NCI-H187 (cell line): ENCODE measurements around the gene ZFAND6.
"Not testable (repeated sequence)": the region's sequence is repeated elsewhere in the genome, so short reads cannot be mapped to it uniquely, and the experiment has no call there.

Experiments
- DNase-seq, 2 experiments: peaks; one replicate each; lab custom pipeline; 2025; lab: John Stamatoyannopoulos, UW

Gene ZFAND6

DNA sequence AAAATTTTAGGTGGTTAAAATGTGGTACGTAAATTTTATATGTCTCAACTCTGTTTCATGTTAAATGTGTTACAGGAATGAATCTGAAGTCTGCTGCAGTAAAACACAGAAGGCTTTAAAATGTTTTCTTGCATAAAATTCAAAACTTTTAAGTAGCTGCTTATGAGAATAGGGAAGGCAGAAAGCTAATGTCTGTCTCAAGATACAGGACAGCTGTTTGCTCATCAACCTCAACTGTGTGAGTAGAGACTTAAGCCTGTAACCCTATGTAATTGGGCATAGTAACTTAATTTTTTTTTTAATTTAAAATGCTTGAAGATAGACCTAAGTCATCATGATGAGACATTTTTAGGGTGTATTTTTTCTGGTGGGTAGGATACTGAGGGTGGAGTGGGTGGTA lies 38.9 kb downstream of the ZFAND6 start:
- DNase-seq: no peak

GRCh38 chr15:80099241-80099640 lies 39.8 kb downstream of the ZFAND6 start:
- DNase-seq: no peak

DNA sequence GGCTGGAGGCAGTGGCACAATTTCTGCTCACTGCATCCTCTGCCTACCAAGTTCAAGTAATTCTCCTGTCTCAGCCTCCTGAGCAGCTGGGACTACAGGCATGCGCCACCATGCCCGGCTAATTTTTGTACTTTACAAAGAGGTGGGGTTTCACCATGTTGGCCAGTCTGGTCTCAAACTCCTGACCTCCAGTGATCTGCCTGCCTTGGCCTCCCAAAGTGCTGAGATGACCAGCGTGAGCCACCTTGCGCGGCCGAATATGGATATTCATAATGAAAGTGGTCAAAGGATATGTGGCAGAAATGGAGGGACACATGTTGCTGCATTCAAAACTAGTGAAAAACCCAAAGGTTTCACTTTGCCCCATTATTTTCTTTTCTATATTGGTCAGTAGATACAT lies 40.2 kb downstream of the ZFAND6 start:
- DNase-seq: not testable (repeated sequence)

DNA sequence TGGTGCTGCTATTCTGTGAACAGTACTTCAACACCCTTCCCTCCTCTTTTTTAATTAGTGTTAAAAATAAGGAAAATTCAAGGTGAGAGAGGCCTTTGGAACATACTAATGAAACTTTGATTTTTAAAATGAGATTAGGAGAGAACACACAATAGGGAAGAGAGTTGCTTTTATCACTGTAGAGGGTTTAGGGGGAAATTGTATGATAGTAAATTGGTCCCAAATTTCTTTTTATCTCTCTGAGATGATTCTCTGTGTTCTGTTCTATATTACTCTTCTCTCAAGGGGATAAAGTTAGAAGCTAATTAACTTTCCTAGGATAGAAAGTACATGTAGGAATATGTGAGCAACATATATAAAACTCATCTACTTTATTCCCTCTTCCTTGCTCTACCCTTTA lies 40.8 kb downstream of the ZFAND6 start:
- DNase-seq: no peak

GRCh38 chr15:80105193-80105592 lies 45.7 kb downstream of the ZFAND6 start:
- no peak for DNase-seq

- no peak for DNase-seq
These were observed 46.1 kb downstream of the ZFAND6 start for GRCh38 chr15:80105595-80105994.

DNA sequence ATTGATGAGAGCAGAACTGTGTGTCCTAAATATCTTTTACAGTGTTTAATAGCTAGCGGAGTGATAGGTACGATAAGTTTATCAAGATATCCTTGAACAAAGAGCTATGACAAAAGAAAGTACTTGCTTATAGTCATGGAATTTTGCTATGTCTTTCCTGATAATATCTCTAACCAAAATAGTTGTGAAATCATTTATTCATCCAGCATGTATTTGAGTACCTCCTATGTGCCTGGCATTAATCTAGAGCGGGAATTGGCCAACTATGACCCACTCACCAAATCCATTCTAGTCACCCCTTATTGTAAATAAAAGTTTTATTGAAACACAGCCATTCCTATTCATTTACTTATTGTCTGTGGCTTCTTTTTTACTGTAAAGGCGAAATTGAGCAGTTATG lies 46.6 kb downstream of the ZFAND6 start:
- DNase-seq: no peak

DNA sequence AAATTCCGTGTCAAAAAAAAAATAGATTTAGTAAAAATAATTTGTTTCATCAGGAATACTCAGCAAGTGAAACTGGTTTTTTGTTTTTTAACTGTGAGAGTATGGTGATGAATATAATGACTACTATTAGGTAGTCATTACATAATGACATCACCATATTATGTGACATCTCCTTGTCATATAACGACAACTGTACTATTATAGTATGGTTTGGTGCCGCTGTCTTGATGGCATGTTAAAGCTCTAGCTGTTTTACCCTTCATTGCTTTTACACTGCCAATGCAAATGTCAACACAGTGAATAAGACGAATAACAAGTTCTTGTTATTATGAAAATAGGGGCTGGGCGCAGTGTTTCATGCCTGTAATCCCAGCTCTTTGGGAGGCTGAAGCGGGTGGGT lies 47.7 kb downstream of the ZFAND6 start:
- DNase-seq: no peak

DNA sequence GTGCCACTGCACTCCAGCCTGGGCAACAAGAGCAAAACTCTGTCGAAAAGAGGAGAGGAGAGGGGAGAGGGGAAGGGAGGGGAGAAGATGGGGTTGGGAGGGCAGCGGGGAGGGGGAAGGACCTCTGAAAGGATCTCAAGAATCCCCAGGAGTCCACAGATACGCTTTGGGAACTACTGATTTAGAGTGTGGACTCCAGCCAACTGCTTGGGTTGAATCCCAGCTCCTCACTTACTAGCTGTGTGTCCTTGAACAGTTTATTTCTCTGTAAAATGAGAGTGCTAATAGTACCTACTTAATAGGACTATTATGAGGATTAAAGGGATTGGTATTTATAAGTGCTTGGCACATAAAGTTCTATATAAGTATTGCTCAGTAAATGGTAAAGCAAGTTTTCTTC lies 48.3 kb downstream of the ZFAND6 start:
- DNase-seq: no peak

- DNase-seq: no peak
These were observed 49.9 kb downstream of the ZFAND6 start for GRCh38 chr15:80109388-80109787.

GRCh38 chr15:80110920-80111319 lies 51.4 kb downstream of the ZFAND6 start:
- no peak for DNase-seq

GRCh38 chr15:80114114-80114513 lies 54.6 kb downstream of the ZFAND6 start:
- DNase-seq: no peak

GRCh38 chr15:80115021-80115420 lies 55.5 kb downstream of the ZFAND6 start:
- DNase-seq: no peak

DNA sequence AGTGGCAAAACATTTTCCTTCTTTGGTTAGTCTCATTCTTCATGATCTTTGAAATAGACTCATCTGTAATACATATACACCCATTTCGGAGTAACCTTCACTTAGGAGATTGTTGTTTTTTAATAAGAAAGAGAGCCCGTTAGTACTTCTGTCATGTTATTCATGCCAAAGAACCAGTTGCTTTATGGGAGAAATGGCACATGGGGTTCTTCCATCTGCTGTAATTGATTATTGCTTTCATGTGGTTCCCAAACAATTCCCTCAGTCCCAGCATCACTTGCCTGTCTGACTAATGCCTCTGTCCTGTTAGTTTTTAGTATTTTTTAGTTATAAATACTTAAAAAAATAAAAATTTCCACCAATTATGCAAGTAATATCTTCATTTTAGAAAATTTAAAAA lies 59.5 kb downstream of the ZFAND6 start:
- no peak for DNase-seq

DNA sequence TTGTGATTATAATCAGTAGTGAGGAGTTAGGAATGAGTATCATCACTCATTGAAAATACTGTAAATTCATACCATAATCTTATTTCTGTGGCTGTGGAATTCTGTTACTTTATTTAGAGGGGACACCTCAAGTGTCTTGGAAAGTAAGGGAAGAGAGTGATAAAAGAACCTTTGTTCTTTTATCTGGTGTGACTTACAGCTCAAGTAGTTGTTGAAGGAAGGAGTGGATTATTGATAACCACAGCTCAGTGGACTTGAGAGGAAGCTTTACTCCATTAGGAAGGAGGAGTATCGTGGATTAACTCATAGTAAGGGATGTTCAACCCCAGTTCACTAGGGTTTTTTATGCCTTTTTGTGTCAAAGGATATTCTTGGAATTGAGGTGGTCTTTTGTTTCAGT lies 61.2 kb downstream of the ZFAND6 start:
- no peak for DNase-seq

GRCh38 chr15:80121546-80121945 lies 62.1 kb downstream of the ZFAND6 start:
- DNase-seq: no peak

GRCh38 chr15:80123034-80123433 lies 63.6 kb downstream of the ZFAND6 start:
- no peak for DNase-seq

GRCh38 chr15:80127253-80127652 lies 67.8 kb downstream of the ZFAND6 start:
- not testable (repeated sequence) for DNase-seq

- DNase-seq: no peak
These were observed 68.4 kb downstream of the ZFAND6 start for GRCh38 chr15:80127911-80128310.

DNA sequence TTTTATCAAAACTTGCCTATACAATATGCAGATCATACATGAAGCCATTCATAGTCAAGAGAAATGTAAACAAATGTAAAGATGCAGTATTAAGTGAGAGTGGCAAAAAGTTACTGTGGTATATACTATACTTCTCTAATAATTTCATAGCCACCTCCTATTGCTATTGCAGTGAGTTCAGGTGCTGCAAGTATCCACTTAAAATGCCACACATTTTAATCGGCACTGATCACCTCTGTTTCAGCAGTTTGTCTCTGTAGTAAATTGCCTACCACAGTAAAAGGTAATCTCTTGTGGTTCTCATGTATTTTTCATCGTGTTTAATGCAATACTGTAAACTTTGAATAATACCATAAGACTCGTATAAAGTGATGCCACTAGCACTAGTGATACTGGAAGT lies 72.9 kb downstream of the ZFAND6 start:
- no peak for DNase-seq

GRCh38 chr15:80136854-80137253 lies 77.4 kb downstream of the ZFAND6 start:
- DNase-seq: no peak

DNA sequence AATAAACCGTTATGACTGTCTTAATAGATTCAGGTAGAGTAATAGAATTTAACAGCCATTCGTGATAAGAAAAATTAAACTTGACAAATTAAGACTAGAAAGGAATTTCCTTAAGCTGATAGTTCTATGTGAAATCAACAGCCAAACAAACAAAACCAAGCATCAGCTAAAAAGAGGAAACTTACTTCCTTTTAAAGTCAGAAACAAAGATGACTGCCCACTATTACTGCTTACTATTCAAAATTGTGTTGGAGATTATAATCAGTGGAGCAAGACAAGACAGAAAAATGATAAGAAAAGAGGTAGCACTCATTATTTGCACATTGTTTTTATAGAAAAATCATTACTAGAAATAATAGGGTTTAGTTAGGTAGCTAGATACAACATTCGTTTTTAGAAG lies 79.5 kb downstream of the ZFAND6 start:
- DNase-seq: no peak

DNA sequence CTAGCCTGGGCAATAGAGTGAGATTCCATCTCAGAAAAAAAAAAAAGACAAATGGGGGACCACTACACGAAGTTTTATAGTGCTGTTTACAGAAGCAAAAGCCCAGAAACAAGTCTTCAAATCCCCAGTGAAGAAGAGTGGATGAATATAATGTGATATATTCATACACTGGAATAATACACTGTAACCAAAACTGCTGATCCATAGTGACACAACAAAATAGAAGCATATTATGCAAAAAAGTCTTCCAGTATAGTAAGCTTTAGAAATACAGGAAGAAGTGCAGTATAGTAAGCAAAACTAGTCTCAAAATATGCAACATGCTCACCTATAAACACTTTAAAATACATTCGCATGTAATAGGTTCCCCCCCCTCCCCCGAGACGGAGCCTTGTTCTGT lies 81.4 kb downstream of the ZFAND6 start:
- no peak for DNase-seq

DNA sequence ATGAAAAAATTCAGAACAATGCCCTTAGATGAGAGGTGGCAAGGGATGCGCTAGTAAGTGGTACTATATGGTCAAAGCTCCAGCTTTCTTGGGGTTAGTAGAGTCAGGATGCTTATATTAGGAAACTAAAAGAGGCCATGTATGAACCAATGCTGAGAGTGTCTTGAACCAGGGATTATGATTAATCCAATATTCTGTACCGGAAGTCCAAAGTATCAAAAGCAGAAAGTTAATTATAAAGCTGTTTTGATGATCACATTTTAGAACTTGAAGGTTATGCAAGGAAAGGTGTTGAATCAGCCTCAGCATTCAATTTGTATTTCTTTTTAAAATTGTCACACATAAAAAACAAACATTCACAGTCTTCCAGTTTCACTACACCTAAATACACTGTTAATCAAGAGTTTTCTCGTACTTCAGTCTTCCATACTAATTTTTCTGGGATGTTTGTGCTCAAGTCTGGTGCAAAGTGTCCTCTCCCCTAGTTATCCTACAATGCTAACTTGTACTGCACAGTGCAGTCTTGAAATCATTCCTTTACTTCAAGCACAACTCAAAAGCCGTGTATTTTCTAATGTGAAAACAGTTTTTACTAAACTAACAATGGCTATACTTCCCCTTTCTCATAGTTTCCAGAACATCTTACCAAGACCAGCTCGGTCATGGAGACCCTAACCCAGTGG lies 82.6 kb downstream of the ZFAND6 start:
- DNase-seq: no peak

DNA sequence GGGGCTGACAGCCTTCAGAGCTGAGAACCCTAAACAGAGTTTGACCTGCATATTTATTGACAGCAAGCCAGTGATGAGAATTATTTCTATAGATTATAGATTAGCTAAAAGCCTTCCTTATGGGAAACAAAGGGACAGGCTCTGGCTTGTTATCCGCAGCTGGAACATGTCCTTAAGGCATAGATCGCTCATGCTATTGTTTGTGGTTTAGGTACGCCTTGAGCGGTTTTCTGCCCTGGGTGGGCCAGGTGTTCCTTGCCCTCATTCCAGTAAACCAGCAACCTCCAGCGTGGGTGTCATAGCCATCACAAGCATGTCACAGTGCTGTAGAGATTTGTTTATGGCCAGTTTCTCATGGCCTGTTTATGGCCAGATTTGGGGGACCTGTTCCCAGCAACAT lies 83.2 kb downstream of the ZFAND6 start:
- DNase-seq: no peak
